COLO829 (cell line): Measurements from ENCODE around the gene RBM44.

Experiments used
- DNase-seq: peaks from one replicate; pipeline ENCODE4 v3.0.0; 2012; ENCODE audit warnings: low spot score

The RBM44 gene

DNA sequence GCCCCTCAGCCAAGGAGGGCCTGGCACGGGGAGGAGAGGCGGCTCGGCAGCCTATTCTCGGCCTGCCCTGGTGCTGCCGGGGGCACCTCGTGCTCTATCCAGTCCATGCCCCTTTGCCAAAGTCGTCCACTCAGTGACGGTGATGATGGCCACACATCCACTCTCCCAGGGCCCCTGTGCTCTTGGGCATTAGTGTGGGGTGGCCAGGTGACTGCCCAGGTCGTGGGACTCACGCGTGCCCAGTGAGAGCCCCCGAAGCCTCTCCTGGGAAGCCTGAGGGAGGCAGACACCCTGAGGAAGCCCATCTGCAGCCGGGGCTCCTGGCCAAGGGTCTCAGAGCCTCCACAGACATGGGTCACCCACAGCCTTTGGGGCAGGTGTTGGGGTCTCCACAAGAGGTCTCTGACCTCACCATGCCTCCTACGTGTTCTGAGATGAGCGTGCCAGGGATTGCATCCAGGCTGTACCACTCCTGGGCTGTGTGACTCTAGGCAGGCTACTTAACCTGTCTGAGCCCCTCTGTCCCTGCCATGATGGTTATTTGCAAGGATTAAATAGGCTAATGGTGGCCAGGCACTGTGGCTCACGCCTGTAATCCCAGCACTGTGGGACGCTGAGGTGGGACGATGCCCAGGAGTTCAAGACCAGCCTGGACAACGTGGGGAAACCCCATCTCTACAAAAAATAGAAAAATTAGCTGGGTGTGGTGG, 73.8 kb downstream of the RBM44 start:
- DNase-seq = no peak

DNA sequence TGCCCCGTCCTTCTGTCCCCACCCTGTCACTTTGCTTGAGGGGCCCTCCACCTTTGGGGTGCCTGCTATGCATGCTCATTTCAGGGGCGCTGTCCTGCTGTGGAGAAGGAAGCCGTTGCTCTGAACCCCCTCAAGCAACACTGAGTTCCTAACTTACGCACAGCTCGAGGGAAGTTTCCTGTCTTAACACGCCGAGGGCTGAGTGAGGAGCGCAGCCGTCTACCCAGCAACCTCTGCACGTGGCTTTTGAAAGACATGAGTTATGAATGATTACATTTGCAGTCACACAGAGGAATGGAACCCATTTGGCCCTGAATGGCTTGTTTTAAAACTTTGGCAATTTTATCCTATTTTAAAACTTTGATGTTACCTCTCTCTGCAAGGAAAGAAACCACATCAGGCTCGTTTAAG, 74.8 kb downstream of the RBM44 start:
- DNase-seq = no peak

DNA sequence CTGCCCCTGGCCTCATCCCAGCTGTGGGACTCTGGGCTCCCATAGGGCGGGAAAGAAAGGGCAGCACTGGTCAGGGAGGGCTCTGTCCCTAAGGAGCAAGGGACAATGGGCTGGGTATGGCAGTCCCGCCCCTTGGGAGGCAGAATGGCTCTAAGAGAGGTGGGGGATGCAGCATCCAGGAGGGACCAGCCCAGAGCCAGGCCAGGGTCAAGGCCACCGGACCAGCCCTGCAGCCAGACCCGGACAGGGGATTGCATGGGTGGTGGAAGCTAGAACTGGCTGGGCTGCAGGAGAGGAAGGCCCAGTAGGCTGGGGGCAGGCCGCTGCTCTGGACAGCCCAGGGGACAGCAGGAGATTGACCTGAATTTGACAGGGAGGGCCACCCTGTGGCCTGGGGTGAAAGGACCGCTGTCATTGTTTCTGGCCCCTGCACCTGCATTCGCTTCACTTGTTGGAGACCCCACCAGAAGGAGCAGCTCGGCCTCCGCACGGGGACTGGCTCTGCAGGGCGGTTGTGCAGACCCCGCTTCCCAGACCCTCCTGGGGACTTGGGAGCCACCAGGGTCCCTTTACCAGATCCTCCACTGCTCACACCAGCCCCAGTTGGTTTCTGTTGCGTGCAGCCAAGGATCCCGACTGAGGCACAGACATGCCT, 75.4 kb downstream of the RBM44 start:
- DNase-seq = no peak

DNA sequence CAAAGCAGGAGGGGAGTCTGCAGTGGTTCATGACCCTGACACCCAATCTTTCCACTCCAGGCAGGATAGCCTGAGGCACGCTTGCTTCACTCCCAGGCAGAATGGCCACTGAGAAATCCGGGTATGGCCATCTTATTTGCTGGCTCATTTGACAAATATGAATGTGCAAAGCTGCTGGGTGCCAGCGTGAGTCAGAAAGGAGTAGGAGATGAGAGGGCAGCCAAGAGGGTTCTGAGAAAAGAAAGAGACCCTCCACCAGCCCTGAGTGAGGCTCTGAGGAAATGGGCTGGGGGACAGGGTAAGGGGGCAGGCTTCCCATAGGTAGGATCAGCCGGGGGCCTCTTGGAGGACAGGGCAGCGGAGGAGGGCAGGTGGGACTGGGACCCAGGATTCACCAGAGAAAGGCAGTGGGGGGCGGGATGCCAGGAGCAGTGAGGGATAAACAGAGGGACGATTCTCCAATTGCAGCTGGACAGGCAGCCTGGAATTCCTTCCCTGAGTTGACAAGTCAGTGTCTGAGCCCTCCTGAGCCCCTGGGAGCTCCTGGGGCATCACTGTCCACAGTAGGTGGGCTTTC, 76.1 kb downstream of the RBM44 start:
- DNase-seq = no peak

DNA sequence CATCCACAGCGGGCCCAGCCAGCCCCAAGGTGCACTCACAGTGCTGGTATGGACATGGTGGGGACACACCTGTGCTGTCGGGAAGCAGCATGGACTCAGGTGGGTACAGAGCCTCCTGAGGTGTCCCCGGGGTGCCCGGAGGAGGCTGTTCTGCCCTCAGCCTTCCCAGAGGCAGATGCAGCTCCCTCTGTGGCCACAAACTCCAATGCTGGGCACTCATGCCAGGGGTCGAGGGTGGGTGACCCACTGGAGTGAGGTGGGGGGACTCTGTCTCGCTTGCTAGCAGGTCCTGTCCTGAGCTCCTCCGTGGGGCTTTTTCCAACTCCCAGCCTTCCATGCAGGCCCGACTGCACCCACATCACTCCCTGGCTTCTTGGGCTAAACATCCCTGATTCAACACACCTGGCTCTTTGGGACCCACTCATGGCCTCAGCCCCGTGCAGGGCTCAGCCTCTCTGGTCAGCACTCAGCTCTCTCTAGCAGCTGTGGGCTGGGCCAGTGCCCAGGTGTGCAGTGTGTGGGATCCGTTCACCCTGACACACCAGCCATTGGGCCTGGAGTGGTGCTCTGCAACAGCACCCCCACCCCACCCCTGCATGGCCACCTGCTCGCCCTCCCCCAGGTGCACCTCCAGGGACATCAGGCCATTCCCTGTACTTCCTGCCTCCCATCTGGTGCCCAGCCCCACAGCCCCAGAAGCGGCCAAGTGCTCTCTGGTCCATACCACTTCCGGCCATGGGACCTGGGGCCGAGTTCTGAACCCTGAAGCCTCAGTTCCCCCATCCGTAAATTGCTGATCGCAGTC, 76.9 kb downstream of the RBM44 start:
- no peak for DNase-seq

DNA sequence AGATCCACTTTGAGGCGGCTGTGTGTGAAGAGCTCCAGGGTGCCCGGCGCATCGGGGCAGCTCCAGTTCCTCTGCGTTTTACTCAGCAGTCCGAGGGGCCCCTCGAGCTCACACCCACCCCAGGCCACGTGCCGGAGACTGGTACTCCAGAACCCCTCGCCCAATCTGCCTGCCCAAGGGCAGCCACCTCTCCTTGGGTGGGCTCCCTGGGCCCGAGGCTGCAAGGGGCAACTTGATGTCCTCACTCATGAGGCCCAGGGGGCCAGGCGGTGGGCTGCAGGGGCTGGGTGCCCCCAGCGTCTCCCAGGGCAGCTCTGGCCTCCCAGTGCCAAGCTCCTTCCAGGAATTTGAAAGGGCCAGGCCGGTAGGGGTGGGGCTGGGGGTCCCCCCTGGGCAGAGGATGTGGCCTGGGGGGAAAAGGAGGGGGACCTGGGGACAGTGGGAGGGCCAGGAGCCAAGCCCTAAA, 77.5 kb downstream of the RBM44 start:
- DNase-seq = no peak

DNA sequence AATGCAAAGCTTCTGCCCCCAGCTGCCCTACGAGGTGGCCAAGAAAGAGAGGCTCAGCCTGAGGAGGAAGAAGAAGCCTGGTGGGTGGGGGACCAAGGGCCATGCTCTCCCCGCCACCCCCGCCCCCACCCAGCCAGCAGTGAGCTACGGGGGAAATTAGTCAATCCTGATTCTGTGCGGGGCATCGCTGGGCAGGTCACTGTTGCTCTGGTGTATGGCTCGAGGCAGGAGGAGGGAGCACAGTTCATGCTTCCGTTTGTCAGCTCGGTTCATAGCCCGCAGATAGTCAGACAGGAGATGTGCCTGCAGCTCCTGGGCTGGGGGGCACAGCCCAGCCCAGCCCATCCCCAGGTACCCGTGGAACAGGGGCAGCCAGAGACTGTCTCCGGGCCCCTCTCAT, 78.0 kb downstream of the RBM44 start:
- DNase-seq = no peak

DNA sequence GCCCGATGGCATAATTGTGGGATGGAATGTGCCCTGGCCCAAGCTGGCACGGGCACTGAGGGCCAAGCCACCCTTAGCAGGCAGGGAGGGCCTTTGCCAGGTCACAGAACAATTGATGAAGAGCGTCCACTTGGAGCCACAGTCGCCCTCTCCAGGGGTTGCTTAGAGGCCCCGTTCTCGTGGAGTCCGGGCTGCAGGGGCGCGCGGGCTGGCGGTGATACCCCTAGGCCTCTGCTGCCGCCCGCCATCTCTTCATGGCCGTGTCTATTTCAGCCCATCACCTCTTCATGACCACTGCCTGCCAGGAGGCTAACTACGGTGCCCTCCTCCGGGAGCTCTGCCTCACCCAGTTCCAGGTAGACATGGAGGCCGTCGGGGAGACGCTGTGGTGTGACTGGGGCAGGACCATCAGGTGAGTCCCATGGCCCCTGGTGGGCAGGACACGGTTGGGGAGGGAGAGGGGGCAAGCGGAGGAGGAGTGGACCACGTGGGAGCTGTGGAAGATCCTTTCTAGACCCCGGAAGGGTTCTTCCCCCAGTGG, 78.4 kb downstream of the RBM44 start:
- no peak for DNase-seq

DNA sequence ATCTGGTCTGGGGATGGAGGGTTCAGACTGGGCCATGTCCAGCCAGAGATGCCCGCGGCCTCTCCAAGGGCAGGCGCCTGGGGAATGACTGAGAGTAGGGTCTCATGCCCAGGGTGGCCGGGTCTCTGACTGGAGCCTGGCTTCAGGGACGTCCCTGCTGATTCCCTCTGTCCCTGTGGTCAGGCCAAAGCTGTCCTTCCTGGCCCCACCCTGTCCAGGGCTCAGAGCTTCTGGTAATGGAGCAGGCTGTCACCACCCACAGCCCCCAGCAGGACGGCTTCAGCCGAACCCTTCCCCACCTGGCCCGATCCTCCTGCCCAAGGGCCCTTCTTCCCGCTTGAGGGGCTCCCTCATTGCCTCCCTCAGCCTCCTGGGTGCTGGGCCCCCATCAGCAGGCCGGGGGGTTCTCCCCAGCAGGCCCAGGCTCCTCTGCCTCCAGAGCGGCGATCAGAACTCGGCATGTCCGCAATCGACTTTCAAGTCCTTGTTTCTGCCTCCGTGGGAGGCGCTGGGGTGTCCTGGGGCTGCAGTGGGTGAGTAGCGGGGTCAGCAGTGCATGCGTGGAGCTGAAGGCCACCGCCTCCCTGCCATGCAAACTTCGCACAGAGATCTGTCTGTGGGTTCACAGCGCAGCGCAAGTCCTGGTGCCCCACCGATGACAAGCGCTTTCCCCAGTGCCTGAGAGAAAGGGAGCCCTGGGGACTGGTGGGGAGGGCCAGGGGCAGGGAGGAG, 79.2 kb downstream of the RBM44 start:
- DNase-seq = no peak

DNA sequence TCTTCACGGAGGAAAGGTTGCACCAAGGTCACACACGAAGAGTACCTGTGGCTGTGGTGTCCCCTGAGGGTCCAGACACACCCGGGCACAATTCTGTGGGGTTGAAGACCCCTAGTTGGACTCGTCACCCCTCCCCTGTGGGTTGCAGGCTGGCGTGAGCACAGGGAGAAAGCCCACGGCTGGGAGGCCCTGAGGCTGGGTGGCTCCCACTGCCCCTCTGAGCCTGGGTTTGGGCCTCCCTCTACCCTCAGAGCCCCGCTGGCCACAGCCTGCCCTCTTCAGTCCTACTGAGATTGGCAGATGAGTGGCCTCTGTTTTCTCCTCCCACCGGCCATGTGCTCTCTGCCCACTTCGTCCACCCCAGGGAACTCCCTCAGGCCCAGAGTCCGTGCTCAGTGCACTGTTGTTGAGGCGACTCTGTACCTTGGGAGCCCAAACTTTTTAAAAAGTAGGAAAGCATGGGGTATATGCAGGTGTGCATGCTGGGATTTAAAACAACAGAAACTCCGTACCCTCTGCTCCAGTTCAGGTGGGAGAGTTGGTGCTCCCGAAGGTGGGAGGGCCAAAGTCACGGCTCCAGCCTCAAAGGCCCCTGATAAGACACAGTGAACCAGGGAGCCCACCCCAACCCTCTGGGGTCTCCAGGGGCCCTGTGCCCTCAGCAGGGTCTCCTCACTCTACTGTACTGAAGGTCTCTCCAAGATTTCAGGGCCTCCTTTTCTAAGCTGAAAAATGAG, 79.9 kb downstream of the RBM44 start:
- DNase-seq = no peak

DNA sequence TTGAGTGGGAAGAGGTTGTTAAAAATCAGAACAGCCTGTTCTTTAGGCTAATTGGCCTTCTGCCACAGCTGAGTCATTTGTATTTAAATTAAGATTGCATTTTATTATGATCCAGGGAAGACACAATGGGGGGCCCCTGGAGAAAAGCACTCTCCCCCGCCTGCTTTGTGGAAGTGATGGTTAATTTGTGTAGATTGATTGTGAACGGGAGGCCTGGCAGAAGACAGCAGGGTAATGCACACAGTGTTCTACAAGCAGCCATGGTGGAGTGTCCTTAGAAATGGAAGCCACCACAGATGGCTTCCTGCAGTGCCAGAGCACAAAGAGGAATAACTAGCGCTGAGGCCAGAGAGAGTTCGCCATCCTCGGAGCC, 80.5 kb downstream of the RBM44 start:
- DNase-seq = no peak

DNA sequence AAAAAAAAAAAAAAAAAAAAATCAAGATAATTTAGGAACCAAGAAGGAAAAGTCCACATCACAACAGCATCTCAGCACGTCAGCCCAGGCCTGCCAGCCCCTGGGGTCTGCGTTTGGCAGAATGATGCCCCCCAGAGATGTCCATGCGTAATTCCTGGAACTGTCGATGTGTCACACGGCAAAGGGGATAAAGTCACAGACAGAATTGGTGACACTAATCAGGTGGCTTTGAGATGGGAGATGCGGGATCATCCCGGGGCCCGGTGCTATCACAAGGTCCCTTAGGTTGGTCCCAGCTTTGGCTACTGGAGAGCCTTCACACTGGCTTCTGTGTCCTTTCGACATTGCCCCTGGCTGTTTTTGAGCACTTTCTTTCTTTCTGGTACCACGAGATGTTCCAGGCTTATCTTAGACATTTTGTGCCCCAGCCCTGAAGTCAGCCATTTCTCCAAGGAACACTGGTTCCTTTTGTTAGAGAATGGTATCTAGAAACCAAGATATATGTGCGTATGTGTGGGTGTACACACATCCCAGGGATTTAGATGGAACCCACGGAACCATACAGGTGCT, 81.5 kb downstream of the RBM44 start:
- DNase-seq = peak; percentile 30

DNA sequence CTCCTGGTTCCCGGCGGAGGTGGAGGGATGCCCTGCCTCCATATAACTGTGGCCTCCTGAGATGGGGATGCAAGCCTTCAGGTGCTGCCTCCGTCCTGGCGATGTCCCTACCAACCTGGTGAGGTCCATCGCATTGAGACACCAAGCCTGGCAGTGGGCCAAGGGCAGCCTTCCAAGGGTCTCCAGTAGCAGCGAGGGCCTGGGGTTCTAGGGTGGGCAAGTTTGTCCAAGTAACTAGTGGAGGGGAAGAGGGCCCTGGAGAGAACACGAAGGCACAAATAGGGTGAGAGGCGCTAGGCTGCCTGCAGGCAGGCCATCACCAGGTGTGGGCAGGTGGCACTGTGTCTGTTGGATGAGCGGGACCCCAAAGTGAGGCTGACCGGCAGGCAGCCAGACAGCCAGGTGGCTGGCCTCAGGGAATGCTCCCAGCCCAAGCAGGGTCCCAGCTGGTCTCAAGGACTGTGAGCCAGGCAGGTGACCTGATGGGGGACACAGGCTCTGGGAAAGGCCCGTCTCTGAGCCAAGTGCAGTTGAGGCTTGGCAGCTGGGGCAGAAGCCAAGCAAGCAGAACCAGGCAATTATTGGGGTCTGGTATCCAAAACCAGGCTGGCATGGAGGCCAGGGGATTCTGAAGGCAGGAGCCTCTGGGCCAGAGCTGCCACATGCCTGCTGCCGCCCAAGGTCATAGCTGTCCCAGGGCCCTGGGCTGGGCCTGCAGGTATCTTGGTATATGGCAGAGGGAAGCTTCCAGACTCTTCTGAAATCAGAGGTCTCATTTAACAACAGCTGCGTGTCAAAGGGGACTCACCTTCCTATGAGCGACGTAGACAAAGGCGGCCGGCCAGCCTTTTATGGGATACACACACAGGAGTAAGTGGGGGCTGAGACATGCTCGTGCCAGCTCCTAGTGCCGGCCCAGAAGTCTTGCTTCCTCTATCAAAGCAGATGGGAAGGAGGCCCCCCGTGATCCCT, 84.2 kb downstream of the RBM44 start:
- DNase-seq = no peak

DNA sequence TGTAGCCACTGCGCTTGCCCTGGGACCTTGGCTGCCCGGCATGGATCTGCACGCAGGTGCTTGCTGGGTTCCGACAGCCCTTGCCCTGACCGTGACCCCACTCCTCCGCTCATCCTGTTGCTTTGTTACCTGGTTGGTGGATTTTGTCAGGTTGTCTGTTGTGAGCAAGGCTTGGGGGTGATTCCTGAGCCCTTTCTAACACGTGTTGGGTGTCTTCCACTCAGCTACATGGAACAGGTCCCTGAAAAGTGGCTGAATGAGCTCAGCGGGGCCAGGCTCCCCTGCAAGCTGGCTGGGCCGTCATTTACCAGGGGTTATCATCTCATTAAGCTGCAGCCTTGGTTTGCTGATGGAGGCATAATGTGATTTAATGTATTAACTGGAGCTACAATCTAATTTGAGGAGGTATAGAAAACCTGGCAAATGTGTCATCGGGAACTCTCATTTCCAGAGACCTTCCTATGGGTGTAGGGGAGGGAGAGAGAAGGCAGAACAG, 85.4 kb downstream of the RBM44 start:
- DNase-seq = no peak

DNA sequence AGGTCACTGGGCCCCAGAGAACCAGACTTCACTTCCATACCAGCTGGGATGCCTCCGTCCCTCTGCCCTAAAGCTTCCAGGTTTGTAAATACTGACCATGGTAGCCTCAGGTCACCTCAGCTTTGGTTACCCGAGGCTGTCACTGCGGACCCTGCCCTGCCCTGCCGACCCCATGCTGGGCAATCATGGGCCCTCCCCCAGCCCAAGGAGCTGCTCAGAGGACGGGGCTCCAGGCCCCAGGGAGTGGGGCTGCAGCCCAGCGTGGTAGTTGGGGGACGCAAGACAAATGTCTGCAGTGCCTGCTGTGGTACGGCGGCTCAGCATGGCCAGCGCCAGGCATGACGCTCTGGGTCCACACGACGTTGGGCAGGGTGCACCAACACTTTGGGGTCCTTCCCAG, 86.1 kb downstream of the RBM44 start:
- DNase-seq = no peak

DNA sequence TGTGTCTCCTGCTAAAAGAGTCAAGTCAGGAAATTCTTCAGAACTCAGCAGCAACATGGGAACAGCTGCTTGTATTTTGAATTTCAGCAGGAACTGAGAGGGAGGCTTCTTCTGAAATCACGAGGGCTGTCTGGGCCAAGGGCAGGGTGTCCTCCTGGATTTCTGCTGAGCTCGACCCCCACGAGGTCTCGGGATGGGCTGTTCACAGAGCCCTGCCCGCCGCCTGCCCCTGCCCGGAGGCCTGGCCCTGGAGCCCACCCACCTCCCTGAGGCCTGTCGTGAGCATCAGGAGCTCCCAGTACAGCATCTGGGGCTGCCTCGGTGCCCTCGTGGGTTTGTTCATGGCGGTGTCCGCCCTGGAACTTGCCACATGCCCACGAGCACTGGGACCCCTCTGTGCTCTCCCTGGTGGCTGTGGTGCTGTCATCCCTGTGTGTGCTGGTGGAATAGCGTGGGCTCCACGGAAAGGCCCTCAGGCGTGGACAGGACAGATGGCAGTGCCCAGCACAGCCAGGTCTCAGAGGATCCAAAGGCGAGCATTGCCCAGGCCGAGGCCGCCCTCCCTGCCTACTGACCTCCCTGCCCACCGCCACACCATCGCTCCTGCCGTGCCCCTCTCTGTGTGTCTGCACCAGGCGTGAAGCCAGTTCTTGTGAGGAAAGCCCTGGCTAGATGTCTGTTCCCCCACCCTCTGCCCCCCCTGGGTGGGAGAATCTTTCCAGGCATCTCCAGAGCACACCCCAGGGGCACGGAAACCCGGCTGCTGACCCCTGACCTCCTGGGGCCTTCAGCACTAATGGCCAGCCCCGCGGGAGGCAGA, 86.7 kb downstream of the RBM44 start:
- DNase-seq = no peak

DNA sequence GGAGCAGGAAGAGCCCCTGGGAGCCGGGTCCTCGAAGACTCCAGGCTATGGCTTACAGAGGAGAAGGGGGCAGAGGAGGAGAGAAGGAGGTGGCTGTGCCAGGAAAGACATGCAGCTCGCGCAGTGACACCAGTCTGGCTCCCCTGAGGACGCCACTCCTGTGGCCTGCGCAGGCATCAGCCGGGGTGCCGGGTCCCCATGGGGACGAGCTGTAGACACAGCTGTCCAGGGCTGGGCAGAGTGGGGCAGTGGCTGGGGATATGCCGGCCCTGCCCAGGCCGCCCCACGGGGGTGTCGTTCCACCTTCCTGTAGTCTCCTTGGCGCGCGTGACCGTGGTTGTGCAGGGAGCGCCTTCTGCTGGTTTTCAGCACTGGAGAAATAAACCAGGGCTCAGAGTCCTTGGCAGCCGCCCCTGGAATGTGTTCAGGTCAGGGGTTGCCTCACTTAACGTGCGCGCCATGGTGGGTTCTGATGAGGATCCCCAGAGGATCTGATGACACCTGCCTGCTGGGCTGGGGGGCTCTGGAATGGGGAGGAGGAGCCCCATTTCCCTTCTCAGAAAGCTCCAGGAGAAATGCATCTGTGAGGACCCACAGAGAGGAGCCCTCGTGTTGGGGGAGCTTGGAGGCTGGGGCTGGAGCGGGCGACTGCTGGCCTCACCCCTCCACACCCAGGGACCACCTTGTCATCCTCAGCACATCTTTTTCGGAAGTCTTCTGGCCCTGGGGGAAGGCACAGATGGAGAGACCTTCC, 87.5 kb downstream of the RBM44 start:
- DNase-seq = no peak
